Activated gamma-delta T cell (primary cell): ENCODE results near the gene COL27A1.
"Not testable (repeated sequence)": the region's sequence is repeated elsewhere in the genome, so short reads cannot be mapped to it uniquely, and the experiment has no call there.

Experiments used
- DNase-seq: peaks from one replicate; lab custom pipeline; 2025; lab: John Stamatoyannopoulos, UW

Gene COL27A1

DNA sequence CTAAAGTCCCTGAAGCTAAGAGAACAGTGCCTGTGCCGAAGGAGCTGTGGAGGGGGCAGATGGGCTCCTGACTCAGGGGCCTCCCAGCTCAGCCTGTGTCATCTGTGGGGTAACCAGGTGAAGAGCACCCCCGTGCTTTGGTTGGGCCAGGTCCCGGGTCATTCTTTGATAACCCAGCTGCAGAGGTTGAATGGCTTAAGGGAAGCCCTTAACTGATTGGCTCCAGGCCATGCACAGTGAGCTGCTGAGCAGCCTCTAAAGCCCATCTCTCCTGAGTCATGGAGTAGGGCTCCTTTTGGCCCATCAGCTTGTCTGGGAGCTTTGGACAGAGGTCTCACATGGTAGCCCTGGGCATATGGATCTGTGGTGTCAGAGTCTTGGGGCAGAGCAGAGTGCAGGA lies 28.7 kb downstream of the COL27A1 start:
- DNase-seq, result no peak

DNA sequence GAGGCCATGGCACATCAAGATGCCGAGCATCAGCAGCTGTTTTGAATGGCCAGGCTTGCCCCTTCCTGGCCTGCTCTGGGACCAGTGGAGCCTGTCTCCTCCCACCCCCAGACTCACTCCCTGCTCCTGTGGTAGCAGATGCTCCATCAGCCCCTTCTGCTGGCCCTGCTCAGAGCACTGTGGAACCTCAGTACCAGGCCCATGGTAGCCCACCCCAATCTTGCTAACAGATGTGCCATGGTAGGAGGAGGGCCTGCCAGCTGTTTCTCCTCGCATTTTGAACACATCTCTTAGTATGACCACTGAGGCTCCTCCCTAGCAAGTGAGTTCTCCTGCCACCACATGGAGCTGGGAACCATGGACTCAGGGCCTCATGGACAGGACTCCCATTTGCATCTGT lies 29.5 kb downstream of the COL27A1 start:
- no peak for DNase-seq

DNA sequence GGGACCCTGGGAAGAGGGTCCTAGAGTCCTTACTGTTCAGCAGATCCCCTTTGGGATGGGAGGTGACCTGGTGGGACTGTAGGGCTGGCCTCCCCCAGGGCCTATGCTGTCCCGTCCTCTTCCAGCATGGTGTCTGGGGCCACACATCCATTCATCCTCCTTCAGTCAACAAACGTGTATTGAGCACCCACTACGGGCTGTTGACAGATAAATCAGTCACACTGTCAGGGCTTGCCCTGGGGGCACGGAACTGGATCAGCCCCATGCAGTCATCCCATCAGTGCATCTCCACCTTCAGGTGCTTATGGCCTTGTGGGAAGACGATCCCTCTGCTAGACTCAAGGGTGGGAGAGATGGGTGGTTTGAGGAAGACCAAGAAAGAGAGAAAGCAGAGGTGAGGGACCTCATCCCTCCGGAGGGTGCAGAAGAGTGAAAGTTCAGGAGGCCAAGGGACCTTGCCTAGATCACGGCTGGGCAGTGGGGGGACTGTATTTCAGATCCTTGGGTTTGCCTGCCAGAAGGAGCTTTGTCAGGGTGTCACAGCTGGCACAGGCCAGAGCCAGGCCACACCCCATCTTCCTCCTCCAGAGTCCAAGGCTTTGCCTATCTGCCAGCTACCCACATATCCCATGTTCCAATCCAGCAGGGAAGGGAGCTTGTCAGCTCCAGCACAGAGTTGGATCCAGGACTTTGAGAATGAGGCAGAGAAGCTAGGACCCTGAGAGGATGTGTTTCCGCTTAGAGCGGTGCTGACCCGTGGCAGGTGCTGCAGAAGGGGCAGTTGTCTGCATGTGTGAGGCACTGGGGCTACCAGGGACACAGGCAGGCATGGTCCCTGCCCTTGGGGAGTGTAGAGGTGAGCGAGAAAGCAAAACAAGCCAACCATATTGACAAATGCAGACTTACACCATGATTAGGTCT lies 30.5 kb downstream of the COL27A1 start:
- DNase-seq, result no peak

DNA sequence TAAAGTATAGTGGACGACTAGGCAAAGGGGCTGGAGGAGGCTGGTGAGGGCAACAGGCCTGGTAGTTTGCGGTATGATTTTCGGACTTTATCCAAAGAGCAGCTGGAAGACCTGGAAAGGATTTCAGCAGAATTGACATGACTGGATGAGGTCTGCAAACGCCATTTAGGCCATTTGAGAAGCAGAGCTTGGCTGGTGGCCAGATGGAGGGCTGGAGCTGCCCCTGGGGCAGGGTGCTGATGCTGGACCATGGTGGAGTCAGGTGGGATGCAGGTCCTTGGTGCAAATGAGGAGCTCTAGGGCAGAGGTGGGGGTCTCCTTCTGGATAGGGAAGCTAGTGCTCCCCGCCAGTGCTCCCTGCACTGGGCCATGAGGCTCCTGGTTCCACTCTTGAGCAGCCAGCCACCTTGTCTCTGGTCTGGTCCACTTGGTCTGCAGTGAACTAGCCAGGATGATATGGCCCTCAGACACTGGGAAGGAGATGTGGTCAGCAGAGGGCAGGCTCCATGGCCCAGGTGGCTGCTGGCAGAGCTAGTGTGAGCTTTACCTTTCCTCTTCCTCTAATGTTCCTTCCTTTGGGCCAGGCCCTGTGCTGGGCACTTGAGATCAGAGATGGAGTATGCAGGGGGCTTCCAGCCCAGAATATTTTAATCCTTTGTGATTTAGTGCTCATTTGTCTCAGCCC lies 31.4 kb downstream of the COL27A1 start:
- DNase-seq, result no peak

DNA sequence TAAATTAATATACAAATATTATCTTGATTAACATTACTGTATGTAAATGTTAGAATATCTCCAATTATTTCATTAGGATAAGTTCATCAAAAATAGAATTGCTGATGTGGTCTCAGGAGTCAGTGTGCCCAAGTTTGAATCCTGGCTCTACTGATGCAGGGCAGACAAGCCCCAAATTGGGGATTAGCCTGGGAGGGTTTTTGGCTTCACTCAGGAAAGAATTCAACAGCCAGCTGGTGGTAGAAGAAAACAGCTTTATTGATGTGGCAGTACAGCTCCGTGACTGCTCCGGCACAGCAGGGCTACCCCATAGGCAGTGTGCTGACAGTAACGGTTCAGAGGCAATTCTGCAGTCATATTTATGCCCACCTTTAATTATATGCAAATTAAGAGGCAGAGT lies 32.5 kb downstream of the COL27A1 start:
- DNase-seq, result no peak

DNA sequence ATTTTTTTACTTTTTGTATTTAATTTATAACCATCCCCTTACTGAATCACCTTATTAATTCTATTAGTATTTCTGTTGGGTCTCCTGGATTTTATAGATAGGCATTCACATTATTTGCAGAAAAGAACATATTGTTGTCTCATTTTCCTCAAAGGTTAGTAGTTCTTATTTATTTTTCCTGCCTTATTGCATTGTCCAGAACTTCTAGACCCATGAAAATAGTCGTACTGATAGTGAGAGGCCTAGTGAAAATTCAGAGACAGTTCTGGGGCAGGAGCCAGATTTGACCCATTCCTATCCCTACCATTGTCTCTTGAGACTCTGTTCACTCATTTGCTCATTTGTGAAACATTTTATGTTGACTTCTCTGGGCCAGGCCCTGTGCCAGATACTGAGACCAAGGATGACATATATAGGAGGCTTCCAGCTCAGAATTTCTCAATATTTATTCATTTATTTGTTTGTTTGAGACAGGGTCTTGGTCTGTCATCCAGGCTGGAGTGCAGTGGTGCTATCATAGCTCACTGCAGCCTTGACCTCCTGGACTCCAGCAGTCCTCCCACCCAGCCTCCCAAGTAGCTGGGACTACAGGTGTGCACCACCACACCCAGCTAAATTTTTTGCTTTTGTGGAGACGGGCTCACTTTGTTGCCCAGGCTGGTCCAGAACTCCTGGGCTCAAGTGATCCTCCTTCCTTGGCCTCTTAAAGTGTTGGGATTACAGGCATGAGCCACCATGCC lies 34.7 kb downstream of the COL27A1 start:
- DNase-seq, result no peak

DNA sequence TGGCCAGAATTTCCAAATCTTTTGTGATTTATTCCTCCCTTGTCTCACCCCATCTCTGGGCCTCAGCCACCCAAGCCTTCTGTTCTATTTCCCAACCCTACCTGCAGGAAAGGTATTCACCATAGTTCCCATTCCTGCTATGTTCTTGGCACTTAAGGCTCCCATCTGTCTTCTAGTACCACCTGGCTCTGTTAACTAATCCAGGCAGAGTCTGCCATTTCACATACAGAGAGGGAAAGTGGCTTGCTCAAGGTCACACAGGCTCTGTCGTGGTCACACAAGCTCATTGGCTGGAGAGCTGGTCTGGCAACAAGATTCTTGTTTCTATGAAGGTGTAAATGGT lies 35.2 kb downstream of the COL27A1 start:
- no peak for DNase-seq

DNA sequence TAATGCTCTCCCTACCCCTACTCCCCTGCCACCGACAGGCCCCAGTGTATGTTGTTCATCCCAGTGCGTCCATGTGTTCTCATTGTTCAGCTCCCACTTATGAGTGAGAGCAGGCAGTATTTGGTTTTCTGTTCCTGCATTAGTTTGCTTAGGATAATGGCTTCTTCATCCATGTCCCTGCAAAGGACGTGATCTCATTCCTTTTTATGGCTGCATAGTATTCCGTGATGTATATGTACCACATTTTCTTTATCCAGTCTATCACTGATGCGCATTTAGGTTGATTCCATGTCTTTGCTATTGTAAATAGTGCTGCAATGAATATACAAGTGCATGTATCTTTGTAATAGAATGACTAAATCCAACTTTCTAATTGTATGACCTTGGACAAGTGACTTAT lies 36.1 kb downstream of the COL27A1 start:
- not testable (repeated sequence) for DNase-seq

DNA sequence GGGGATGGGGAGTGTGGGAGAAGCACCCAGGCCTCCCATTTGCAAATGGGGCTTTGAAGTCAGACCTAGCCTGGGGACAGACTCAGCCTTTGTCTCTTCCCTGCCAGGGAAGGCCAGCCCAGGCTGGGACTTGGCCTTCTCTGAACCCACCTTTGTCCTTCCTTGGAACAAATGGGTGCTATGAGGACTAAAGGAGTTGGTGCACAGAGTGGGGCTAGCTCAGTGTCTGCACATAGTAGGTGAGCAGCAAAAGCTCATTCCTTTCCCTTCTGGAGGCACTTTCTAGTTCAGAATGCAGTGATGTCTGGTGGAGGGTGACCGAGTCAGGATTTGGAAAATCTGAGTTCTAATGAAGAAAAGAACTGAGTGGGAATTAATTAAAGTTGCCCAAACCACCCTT lies 37.2 kb downstream of the COL27A1 start:
- no peak for DNase-seq

DNA sequence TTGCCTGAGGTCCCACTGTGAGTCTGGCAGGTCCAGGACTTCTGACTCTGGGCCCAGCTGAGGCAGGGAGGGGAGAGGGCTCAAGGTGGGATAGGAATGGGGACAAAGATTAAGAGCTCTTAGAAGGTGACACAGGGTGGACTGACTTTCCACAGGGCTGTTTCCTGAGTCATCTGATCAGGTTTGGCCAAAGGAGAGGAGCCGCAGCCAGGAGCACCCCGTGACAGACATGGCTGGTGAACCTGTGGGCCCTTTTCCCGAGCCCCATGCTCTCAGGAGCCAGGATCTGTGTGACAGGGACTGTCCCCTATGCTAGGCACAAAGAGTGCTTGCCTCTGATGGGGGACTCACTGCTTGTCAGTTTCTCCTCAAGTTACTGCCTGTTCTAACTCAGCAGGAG lies 37.8 kb downstream of the COL27A1 start:
- DNase-seq, result no peak

DNA sequence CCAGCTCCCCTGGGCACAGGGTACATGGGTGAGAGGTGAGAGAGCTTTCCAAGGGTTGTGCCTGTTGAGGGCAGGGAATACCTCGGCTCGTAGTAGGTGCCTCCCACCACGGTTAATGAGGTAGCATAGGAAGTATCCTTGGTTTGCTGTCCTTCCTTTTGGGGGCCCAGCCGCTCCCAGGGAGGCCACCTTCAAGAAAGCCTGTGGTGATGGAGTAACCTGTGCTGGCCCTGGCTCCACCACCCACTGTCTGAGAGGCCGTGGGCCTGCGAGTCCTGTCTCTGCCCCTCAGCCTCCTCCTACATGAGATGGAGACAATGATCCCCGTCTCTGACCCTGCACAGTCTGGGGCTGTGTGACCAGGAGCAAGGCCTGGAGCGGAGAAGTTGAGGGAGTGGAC lies 40.8 kb downstream of the COL27A1 start:
- no peak for DNase-seq

DNA sequence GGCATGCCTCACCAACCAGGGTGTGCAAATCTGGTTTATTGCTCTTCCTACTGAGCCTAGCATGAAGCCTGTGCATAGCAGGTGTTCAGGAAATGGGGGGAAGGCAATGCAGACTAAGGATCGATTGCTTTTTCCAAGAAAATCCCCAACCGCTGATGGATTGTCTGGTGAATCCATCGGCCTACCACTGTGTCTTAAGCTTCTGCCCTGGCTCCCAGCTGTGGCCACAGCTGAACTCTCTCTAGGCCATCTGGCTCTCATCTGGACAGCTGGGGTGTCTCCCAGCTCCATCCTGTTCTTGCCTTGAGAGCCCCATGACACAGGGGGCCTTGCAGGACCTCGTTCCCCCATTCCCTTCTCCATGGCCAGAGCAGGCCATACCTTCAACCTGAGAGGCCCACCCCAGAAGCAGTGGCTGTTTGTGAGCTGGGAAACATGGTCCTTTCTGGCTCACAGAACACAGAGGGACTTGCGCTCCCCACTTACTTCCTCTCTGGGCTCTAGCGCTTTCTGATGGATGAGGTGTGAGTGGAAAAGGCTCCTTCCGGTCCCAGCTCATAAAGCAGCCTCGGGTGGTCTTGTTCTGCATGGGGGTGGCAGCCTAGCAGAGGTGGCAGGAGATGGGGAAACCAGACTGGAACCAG lies 41.8 kb downstream of the COL27A1 start:
- no peak for DNase-seq

DNA sequence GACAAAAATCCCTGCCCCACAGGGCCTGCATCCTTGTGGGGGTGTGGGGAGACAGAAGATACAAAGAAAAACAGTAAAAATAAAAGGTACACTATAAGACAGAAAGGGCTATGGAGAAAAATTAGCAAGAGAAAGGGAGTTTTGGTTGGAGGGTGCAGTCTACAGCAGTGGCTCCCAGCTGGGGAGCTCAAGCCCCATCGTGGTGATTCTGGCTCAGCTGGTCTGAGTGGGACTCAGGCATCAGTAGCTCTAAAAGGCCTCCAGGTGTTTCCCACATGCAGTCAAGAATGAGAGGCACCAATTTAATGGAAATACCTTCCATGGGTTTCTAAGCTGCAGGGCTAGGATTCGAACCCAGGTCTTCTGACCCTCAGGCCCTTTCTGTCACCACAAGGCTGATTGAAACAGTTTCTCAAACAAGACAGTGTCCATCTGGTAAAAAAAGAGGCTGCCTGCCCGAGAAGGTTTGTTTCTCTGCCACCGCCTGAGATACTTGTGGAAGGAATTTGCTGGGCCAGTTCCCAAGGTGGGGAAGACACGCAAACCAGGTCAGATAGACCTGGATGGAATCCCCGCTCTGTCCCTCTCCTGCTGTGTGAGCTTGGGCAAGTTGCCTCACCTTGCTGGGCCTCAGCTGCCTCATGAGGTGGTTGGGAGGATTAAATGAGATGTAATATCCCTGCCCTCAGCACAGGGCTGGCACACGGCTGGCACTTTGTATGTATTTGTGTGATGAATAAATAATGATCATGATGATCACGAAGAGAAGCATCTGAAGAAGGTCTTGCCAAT lies 43.1 kb downstream of the COL27A1 start:
- no peak for DNase-seq

DNA sequence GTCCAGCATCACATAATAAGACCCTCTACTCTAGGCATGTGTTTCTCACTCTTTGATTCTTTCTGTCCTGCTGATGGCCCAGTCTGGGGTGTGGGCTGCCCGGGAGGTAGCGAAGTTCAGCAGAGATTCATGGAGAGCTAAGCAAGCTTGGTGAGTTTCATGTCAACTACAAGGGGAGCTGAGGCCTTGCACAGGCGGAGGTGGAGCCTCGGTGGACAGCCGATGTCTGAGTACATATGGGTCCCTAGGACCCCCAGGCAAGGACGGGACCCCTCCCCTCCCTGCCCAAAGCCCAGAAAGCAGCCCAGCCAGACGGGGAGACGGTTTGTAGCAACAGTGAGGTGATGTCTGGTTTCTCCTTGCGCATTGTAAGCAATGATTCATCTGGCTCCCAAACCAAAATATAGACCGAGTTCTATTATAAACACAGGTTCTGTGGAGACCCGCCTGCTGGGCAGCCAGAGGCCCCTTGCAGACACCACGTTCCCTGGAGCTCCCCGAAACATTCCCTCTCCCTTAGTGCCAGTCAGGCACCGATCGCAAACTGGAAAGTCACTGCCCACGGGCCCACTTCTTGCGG lies 45.5 kb downstream of the COL27A1 start:
- DNase-seq, result no peak

DNA sequence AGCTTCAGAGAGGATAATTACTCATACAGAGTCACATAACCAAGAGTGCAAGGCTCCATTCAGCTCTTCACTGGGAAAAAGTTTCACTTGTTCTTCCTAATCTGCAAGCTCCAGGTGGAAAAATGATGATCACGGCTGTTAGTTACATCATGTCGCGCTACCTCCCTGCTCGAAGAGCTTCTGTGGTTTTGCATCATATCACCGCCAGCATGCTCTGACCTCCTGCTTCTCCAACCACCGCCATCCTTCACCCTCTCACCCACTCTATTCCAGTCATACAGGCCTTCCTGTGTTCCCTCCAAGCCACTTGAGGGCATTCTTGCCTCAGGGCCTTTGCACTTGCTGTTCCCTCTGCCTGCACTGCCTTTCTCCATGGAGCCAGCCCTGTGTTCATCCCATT lies 47.1 kb downstream of the COL27A1 start:
- DNase-seq, result no peak

DNA sequence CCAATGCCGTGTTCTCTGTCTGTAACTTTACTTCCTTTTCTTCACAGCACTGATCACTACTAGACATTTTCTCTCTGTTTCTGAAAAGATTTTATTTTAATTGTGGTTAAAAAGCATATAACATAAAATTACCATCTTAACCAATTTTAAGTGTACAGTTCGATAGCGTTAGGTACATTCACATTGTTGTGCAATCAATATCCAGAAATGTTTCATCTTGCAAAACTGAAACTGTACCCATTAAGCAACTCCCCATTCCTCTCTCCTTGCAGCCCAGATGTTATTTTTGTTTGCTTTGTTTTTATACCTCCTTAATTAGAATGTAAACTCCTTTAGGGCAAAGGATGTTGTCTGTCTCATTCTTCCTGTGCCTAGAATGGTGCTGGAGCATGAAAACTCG lies 47.5 kb downstream of the COL27A1 start:
- no peak for DNase-seq

DNA sequence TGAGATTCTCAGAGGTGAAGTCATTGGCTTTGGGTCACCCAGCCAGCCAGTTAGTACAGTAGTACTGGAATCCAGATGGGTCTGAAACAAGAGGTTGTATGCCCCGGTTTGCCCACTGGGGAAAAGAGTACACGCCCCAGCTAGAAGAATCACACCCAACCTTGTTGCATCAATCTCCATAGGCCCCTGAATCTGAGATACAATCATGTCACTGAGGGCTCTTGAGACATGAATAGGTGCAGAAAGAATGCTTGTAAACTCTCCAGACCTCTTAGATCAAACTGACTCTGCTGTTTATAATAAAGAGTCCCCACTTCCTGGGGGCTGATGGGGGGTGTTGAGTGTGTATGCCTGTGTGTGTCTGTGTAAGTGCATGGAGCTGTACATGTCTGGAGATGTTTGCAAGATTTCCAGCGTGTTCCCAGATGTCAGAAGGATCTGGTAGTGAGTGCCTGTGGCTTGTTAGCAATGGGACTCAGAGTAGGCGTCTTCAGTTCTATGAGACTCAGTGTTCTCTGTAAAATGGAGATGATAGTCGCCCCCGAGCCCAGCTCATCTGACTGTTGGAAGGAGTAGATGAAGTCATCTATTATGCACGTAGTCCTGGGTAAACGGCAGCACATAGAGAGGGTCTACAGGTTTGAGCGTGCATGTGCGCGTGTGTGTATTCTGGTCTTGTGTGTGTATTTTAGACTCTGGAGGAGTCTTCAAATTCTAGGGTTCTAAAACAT lies 48.2 kb downstream of the COL27A1 start:
- DNase-seq, result no peak

DNA sequence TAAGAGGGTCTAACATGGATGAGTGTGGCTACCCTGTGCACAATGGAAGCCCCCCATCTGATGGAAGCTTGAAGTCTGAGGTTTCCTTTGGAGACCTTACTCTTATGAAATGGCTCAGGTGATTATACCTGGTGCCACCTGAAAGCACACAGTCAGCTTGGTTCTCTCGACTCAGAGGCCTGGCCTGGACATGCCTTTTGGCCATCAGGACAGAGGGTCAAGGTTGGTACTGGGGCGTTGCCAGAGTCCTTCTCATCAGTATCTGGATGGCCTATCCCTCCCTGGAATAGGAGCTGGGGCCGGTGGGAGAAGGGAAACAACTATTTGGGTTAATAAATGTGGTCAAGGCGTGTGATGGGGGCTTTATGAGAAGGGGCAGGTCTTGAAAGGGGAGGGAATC lies 48.9 kb downstream of the COL27A1 start:
- no peak for DNase-seq

DNA sequence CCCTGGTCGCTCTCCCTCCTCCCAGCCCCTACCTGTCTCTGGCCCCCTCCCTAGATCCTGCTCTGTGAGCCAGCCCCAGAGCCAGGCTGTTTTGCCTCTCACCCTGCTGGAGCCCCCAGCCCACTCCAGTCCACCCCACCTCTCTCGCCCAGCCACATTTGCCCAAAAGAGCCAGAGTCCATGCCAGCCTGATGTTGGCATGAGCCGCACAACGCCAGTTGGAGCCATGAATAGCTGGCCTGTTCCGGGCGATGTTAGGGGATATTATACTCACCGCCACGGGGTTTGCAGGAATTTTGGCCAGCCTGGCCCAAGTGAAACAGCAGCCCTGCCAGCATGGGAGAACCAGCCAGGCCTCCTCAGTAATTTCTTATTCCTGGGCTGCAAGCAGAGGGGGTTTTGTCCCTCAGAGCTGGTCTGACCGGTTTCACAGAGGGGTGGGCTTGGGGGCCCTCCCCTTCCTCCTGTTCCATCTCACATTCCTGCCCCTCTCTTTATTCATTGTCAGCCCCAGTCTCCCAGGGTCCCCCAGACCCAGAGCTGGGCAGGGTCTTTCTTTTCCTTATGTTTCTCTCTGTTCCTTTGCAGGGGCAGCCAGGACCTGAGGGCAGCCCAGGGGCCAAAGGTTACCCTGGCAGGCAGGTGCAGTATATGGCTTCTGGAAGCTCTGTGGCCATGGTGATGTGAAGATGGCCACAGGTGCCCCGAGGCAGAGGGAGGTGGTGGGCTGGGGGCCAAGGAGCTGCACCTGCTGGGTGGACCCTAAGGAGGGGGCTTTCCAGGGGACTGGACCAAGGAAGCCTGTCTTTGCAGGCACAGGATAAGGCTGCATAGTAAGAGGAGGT lies 50.1 kb downstream of the COL27A1 start:
- DNase-seq, result no peak
